GM12891 (cell line): ENCODE data around the gene TLCD1.
"Not testable (repeated sequence)": the region's sequence is repeated elsewhere in the genome, so short reads cannot be mapped to it uniquely, and the experiment has no call there.

Experiments
- DNase-seq: peaks from one replicate; pipeline ENCODE4 v3.0.0; 2011; ENCODE audit warnings: low spot score; ENCODE audit not compliant: insufficient read length
- FAIRE-seq: peaks from 2 replicates; lab custom pipeline; 2011; peaks lifted over from hg19 to GRCh38; lab: Jason Lieb, UNC
- PAX5 ChIP-seq: IDR thresholded peaks from 2 replicates; pipeline ENCODE4 v1.6.1; 2011; ENCODE audit warnings: low read length, moderate library complexity, mild to moderate bottlenecking; ENCODE audit not compliant: insufficient read depth, severe bottlenecking
- POLR2A ChIP-seq: IDR thresholded peaks from 2 replicates; pipeline ENCODE4 v1.6.1; 2011; ENCODE audit warnings: low read depth, low read length, control low read depth
- POLR2AphosphoS5 ChIP-seq: IDR thresholded peaks from 2 replicates; pipeline ENCODE4 v1.6.1; 2011; ENCODE audit warnings: low read depth, low read length, control low read depth
- POU2F2 ChIP-seq: IDR thresholded peaks from 2 replicates; pipeline ENCODE4 v1.6.1; 2011; ENCODE audit warnings: low read depth, mild to moderate bottlenecking, control low read depth, low read length, moderate library complexity
- SPI1 ChIP-seq: IDR thresholded peaks from 2 replicates; pipeline ENCODE4 v1.6.1; 2011; ENCODE audit warnings: low read depth, low read length, control low read depth
- TAF1 ChIP-seq: IDR thresholded peaks from 2 replicates; pipeline ENCODE4 v1.6.1; 2011; ENCODE audit warnings: low read depth, low read length, control low read depth

TLCD1 gene

GRCh38 chr17:28728364-28729200, 2.5 kb upstream of the TLCD1 start, which contains the start of gene NEK8:
Gene NEK8, plus strand, starts transcription at chr17:28728788. Its CDS starts 26 bp downstream, at chr17:28728814.
- peak; percentile 57 for TF ChIP-seq TAF1
- TF ChIP-seq SPI1: peak; percentile 96
- no peak for TF ChIP-seq PAX5
- TF ChIP-seq POLR2A: peak; percentile 49; the same call in 1 of the 2 replicates
- TF ChIP-seq POLR2AphosphoS5: 0 out of 2 replicates have a peak, but pooled peaks have one; percentile 14
- TF ChIP-seq POU2F2: peak; percentile 52; the same call in 1 of the 2 replicates
- DNase-seq (peak; percentile 70), FAIRE-seq (no peak)

DNA sequence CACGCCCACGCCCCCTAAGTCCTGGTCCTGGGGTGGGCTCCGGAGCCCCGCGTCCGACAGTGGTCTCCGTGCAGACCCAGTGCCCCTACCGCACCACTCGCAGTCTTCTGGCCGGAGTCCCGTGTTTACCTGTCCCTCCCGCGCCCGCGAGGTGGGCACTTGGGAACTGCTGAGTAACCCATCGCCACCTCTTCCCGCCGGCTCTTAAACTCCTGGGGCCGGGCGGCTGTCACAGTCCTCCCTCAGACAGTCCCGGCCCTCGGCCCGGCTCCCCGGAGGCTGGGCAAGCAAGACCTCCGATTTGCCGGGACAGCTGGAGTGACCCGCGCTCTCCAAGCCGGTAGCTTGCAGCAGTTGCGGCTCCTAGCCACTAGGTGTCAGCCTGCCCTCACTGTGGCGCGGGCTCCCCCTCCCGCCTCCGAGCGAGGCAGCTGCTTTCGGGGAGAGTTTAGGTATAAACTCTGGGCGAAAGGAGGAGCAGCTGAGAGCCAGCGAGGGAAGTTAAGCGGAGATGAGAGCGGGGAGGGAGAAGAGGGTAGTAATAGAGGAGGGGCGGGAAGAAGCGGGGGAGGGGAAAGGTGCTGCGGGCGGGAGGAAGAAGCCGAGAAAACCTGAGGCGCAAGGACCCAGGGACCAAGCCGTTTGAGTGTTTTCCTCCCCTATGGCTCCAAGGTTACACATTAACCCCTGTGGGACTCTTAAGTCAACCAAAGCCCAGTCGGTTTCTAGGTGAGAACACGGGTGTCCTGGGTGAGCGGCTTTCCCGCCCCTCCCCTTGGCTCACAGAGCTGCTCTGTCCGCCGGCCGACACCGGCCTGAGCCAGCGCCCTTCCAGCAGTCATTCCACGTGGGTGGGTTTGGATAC, 826 bp upstream of the TLCD1 start:
- peak; percentile 81 for DNase-seq
- FAIRE-seq: peak; percentile 88
- TF ChIP-seq POLR2AphosphoS5: peak; percentile 52; the same call in 1 of the 2 replicates
- 0 out of 2 replicates have a peak, but pooled peaks have one; percentile 39 for TF ChIP-seq POLR2A
- peak; percentile 46; the same call in 1 of the 2 replicates for TF ChIP-seq POU2F2
- TF ChIP-seq PAX5: no peak

GRCh38 chr17:28725660-28726225, 290 bp downstream of the TLCD1 start:
- FAIRE-seq: peak; percentile 77
- TF ChIP-seq POU2F2 (peak; percentile 70; the same call in 1 of the 2 replicates), PAX5 (no peak), SPI1 (no peak), POLR2AphosphoS5 (peak; percentile 30; the same call in 1 of the 2 replicates), POLR2A (peak; percentile 35; the same call in 1 of the 2 replicates), TAF1 (no peak; the same call in 1 of the 2 replicates)

DNA sequence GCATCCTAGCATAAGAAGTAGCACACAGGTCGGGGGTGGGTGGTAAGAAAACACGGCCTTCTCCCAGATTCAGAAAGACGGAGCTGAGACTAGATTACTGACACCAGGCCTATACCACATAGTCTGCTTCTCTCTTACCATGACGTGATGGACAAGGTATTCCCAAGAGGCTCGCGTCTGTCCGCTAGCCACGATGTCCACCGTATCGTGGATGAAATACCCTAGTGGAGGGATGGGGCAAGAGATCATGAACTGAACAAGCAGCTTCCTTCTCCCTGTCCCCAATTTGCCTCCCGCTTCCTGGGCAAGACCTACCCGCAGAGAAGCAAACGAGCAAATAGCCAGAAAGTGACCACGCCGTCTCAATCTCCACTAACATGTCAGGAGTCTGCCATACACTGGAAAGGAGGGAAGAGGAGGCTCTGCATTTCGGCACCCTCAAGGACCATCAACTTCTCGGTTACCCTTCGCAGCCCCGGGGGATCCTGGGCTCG, 820 bp downstream of the TLCD1 start:
- FAIRE-seq: no peak
- DNase-seq: no peak
- TF ChIP-seq POU2F2 (peak; percentile 54; the same call in 1 of the 2 replicates), POLR2AphosphoS5 (peak; percentile 88), POLR2A (peak; percentile 91), PAX5 (no peak), TAF1 (no peak), SPI1 (0 out of 2 replicates have a peak, but pooled peaks have one; percentile 4)

More at GRCh38 chr17:28725660-28726225, 290 bp downstream of the TLCD1 start:
- DNase-seq: no peak

DNA sequence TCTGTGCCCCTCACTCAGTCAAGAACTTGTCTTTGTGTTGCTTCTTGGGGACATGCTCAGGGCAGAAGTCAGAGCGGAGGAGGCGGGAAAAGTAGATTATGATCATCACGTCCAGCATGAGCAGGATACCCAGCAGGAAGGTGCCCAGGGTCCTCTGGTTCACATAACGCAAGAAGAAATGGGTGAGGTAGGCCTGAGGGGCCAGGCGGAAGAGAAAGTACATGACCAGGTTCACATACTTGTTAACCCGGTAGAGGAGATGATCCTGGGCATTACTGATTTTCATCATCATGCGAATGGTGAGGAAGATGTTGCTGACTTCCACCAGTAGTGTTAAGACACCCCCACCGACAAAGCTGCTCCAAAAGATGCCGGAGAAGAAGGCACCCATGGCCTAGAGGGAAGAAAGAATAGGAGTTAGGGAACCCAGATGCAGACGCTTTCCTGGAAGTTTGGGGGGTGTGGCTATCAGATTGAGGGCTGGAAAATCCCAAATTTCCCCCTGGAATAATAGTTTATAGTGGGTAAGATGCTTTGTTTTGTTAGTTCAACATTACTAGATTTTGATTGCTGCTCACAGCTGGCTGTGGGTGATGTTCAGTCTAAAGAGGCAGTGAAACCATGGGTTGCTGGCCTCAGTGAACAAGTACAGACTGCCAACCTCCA, 1.4 kb downstream of the TLCD1 start:
- peak; percentile 85 for FAIRE-seq
- TF ChIP-seq POLR2A (peak; percentile 38), PAX5 (no peak)
- DNase-seq: no peak

- DNase-seq, FAIRE-seq: not testable (repeated sequence)
- peak; percentile 7; the same call in 1 of the 2 replicates for TF ChIP-seq POU2F2
These were observed 2.1 kb downstream of the TLCD1 start for GRCh38 chr17:28723836-28724499.

GRCh38 chr17:28723159-28723835, 2.7 kb downstream of the TLCD1 start:
- TF ChIP-seq POU2F2: no peak
- TF ChIP-seq TAF1: no peak
- no peak; the same call in 1 of the 2 replicates for TF ChIP-seq POLR2A
- TF ChIP-seq PAX5: no peak
- TF ChIP-seq POLR2AphosphoS5: no peak; the same call in 1 of the 2 replicates
- TF ChIP-seq SPI1: no peak
- FAIRE-seq (no peak), DNase-seq (no peak)

- DNase-seq: no peak
- TF ChIP-seq POLR2AphosphoS5 (peak; percentile 74), TAF1 (no peak), PAX5 (no peak), POLR2A (no peak; the same call in 1 of the 2 replicates)
- FAIRE-seq: no peak
These were observed 3.4 kb downstream of the TLCD1 start for GRCh38 chr17:28722417-28723158.

DNA sequence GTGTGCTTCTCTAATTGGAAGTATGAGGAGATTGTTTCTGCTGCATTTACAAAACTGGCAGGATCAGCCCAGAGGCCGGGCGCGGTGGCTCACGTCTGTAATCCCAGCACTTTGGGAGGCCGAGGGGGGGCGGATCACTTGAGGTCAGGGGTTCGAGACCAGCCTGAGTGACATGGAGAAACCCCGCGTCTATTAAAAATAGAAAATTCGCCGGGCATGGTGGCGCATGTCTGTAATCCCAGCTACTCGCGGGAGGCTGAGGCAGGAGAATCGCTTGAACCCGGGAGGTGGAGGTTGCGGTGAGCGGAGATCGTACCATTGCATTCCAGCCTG, 5.1 kb downstream of the TLCD1 start:
- not testable (repeated sequence) for FAIRE-seq, DNase-seq
